Esophagus squamous epithelium (tissue), 5 donors: ENCODE data around the gene SEMA4D. TPM values are rescaled to one million over a fixed set of nuclear protein-coding genes. Genes with fewer than 3 reads are reported as not detected.

Source experiments
- DNase-seq: peaks from one replicate; lab custom pipeline; 2025; lab: John Stamatoyannopoulos, UW
- H3K27ac ChIP-seq, 4 donors: fragments of 200-600 bp; sonication (generic); one replicate each; pipeline ENCODE4 v1.5.1; 2016 to 2019; ENCODE audit warnings: mild to moderate bottlenecking in 1 of 4
- H3K27me3 ChIP-seq, 4 donors: fragments of 200-600 bp; sonication (generic); 1 replicate in 3 of 4; 2 replicates in 1 of 4; pipeline versions ENCODE4 v1.5.1 to v1.6.0; 2017 to 2021; ENCODE audit warnings: antibody characterized with exemption in 1 of 4
- H3K36me3 ChIP-seq, 3 donors: fragments of 200-600 bp; sonication (generic); one replicate each; pipeline ENCODE4 v1.5.1; 2016 to 2019
- H3K4me1 ChIP-seq, 3 donors: fragments of 200-600 bp; sonication (generic); one replicate each; pipeline ENCODE4 v1.5.1; 2017 to 2019
- H3K4me3 ChIP-seq, 4 donors: fragments of 200-600 bp; sonication (generic); 1 replicate in 3 of 4; 2 replicates in 1 of 4; pipeline ENCODE4 v1.5.1; 2016 to 2019; ENCODE audit warnings: mild to moderate bottlenecking in 2 of 4, moderate library complexity in 1 of 4
- H3K9me3 ChIP-seq, 3 donors: fragments of 200-600 bp; sonication (generic); one replicate each; pipeline ENCODE4 v1.5.1; 2016 to 2019
- CTCF ChIP-seq, 6 experiments: fragments of 450-650 bp in 4 of 6; fragments of 200-600 bp in 2 of 6; sonication (generic) in 2 of 6; IDR thresholded peaks; one replicate each; pipeline ENCODE4 v1.5.1; 2016 to 2019; ENCODE audit warnings: antibody characterized with exemption in 6 of 6, mild to moderate bottlenecking in 4 of 6, moderate library complexity in 4 of 6
- POLR2A ChIP-seq, 4 donors: fragments of 450-650 bp; IDR thresholded peaks; one replicate each; pipeline ENCODE4 v1.6.1; 2017; ENCODE audit warnings: antibody characterized with exemption in 4 of 4, mild to moderate bottlenecking in 4 of 4, moderate library complexity in 3 of 4
- WGBS, 2 donors: methylation state at CpG; one replicate each; pipeline ENCODE4 v1.1.5; 2018; 5-methylcytosine and 5-hydroxymethylcytosine counted together
- intact Hi-C: fragments of 100-400 bp; cut with DNase I; formaldehyde crosslinking; loops from one replicate; pipeline ENCODE4 v1.15.0; 2022
- total RNA-seq, 4 donors: library from RNA; depleted of rRNA; stranded (reverse); fragments of >200 nt; gene quantifications; one replicate each; pipeline ENCODE4 v1.1.0, GENCODE V29; 2016
- donor health status: DM: yes; HTN: yes; CAD: no.

SEMA4D gene
- total RNA-seq, 4 donors from 2014 or later = 12.8 to 52.0 (median 20.5) TPM

GRCh38 chr9:89502671-89503070 is 4.8 kb upstream of the SEMA4D start:
- Histone ChIP-seq H3K27me3 (no peaks in the 10 kb centered on the region), H3K9me3 (no peaks in the 10 kb centered on the region), H3K36me3 (no peaks in the 10 kb centered on the region), H3K4me3 (no peak overlapping the region), H3K4me1 (peaks cover 3 to 32% (median 7%) of the 10 kb centered on the region in 3 donors), H3K27ac (peak overlapping the region in 1 of 4 donors; percentile 19)
- TF ChIP-seq POLR2A (IDR thresholded peaks at IDR 0.05) = no peak
- TF ChIP-seq CTCF (IDR thresholded peaks at IDR 0.05) = no peak
- no peak for DNase-seq
- 55 to 69% methylated on average over 5 of the region's 5 CpGs for WGBS, 2 donors
- intact Hi-C loops = no loop called here

- Histone ChIP-seq H3K4me3 (no peak overlapping the region), H3K27ac (peak overlapping the region in 1 of 4 donors; percentile 38), H3K36me3 (no peaks in the 10 kb centered on the region)
These were observed 4.2 kb upstream of the SEMA4D start for GRCh38 chr9:89502038-89502601.

GRCh38 chr9:89501311-89501898 is 3.5 kb upstream of the SEMA4D start:
- no peaks in the 10 kb centered on the region for H3K27me3 ChIP-seq
- H3K4me1 ChIP-seq = peaks cover 10 to 36% (median 15%) of the 10 kb centered on the region in 3 donors
- H3K4me3 ChIP-seq = no peak overlapping the region
- TF ChIP-seq POLR2A (IDR thresholded peaks at IDR 0.05) (no peak), CTCF (IDR thresholded peaks at IDR 0.05) (no peak)
- intact Hi-C loops = no loop called here
- 67 to 77% methylated on average over 4 to 7 of the region's 12 CpGs for WGBS, 2 donors
- no peaks in the 10 kb centered on the region for H3K9me3 ChIP-seq
- H3K36me3 ChIP-seq = no peaks in the 10 kb centered on the region
- DNase-seq = no peak
- peak overlapping the region in 1 of 4 donors; percentile 38 for H3K27ac ChIP-seq

More at GRCh38 chr9:89502038-89502601, 4.2 kb upstream of the SEMA4D start:
- no peak for DNase-seq
- Histone ChIP-seq H3K27me3 (no peaks in the 10 kb centered on the region), H3K9me3 (no peaks in the 10 kb centered on the region), H3K4me1 (peaks cover 3 to 30% (median 8%) of the 10 kb centered on the region in 3 donors)
- TF ChIP-seq CTCF (IDR thresholded peaks at IDR 0.05) (no peak), POLR2A (IDR thresholded peaks at IDR 0.05) (no peak)
- intact Hi-C loops = no loop called here
- WGBS, 2 donors = 64 to 68% methylated on average over 5 to 6 of the region's 6 CpGs

GRCh38 chr9:89500008-89500407 is 2.1 kb upstream of the SEMA4D start:
- intact Hi-C loops = no loop called here
- Histone ChIP-seq H3K4me1 (peaks cover 15 to 40% (median 25%) of the 10 kb centered on the region in 3 donors), H3K4me3 (no peak overlapping the region), H3K9me3 (no peaks in the 10 kb centered on the region), H3K36me3 (no peaks in the 10 kb centered on the region), H3K27ac (no peak overlapping the region), H3K27me3 (no peaks in the 10 kb centered on the region)
- DNase-seq = no peak
- TF ChIP-seq POLR2A (IDR thresholded peaks at IDR 0.05) (no peak), CTCF (IDR thresholded peaks at IDR 0.05) (no peak)
- WGBS, 2 donors = 79 to 96% methylated on average over 3 to 4 of the region's 5 CpGs

GRCh38 chr9:89498852-89499480 is 1.1 kb upstream of the SEMA4D start:
- TF ChIP-seq CTCF (IDR thresholded peaks at IDR 0.05) (no peak), POLR2A (IDR thresholded peaks at IDR 0.05) (no peak)
- WGBS, 2 donors = 69% methylated on average over 3 of the region's 7 CpGs; no CpG with 5 or more reads in 1 of the 2 donors
- no peak for DNase-seq

More at GRCh38 chr9:89498852-89499480, 1.1 kb upstream of the SEMA4D start:
- Histone ChIP-seq H3K4me3 (no peak overlapping the region), H3K9me3 (no peaks in the 10 kb centered on the region), H3K27me3 (no peaks in the 10 kb centered on the region), H3K36me3 (no peaks in the 10 kb centered on the region), H3K27ac (peak overlapping the region in 3 of 4 donors; percentile 59 to 88 (median 75)), H3K4me1 (peaks cover 20 to 51% (median 25%) of the 10 kb centered on the region in 3 donors)
- intact Hi-C loops = no loop called here
